ENCODE measurements around the gene SSTR4. TPM values are rescaled to one million over a fixed set of nuclear protein-coding genes. Genes with fewer than 3 reads are reported as not detected.

The SSTR4 gene
- total RNA-seq, 2 experiments from 2014 or later: not detected

DNA sequence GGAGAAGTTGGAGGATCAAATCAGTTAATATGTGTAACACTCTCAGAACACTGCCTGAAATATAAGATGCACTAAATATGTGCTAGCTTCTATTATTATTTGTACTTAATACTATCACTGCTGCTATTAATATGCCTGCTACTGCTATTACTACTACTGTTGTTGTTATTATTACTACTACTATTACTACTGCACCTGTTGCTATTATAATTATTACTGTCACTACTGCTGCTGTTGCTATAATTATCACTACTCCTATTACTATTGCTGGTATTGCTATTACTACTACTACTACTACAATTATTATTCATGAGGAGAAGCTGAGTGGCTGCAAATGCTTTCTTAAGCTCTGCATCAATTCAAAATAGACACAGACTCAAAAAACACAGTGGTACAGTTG is 16.7 kb upstream of the SSTR4 start:
- TF ChIP-seq EZH2phosphoT487 (IDR thresholded peaks at IDR 0.05; ENCODE audit: borderline replicate concordance, low read depth, low read length): no peak
- TF ChIP-seq, protein P1, sequence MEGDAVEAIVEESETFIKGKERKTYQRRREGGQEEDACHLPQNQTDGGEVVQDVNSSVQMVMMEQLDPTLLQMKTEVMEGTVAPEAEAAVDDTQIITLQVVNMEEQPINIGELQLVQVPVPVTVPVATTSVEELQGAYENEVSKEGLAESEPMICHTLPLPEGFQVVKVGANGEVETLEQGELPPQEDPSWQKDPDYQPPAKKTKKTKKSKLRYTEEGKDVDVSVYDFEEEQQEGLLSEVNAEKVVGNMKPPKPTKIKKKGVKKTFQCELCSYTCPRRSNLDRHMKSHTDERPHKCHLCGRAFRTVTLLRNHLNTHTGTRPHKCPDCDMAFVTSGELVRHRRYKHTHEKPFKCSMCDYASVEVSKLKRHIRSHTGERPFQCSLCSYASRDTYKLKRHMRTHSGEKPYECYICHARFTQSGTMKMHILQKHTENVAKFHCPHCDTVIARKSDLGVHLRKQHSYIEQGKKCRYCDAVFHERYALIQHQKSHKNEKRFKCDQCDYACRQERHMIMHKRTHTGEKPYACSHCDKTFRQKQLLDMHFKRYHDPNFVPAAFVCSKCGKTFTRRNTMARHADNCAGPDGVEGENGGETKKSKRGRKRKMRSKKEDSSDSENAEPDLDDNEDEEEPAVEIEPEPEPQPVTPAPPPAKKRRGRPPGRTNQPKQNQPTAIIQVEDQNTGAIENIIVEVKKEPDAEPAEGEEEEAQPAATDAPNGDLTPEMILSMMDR (conservative IDR thresholded peaks at IDR 0.05; ENCODE audit: low read length): no peak
- no peak overlapping the region for H3K4me3 ChIP-seq (ENCODE audit: low read depth, low read length, poor library complexity, severe bottlenecking)
- no peaks in the 10 kb centered on the region for H4K20me1 ChIP-seq (ENCODE audit: insufficient read depth, low read length)
- CTCF ChIA-PET (ENCODE audit: unreplicated experiment): no interaction called here
- no peak overlapping the region for H3K4me2 ChIP-seq (ENCODE audit: low read length)
- intact Hi-C loops (cut with micrococcal nuclease; ENCODE audit: unreplicated experiment): no loop called here
- no peaks in the 10 kb centered on the region for H3K79me2 ChIP-seq (ENCODE audit: insufficient read depth, low read depth, low read length)
- no peak overlapping the region for H3K27ac ChIP-seq (ENCODE audit: low read depth, low read length, poor library complexity, severe bottlenecking)
- H3K9me3 ChIP-seq (ENCODE audit: low read length): no peaks in the 10 kb centered on the region
- no TSS peak for BruUV-seq (replicated peaks)
- no peak for DNase-seq (ENCODE audit: low spot score)
- H3K36me3 ChIP-seq (ENCODE audit: insufficient read depth, low read length): no peaks in the 10 kb centered on the region
- H3K4me1 ChIP-seq (ENCODE audit: insufficient read depth, low read length, poor library complexity, severe bottlenecking): no peaks in the 10 kb centered on the region
- H2AFZ ChIP-seq (ENCODE audit: low read length): no peak overlapping the region
- POLR2A ChIA-PET: interaction anchor here (0.6 kb wide), 1 partner anchor 1561 kb away, joined by 3 read pairs; no protein-coding TSS in a partner anchor
- no peaks in the 10 kb centered on the region for H3K9me2 ChIP-seq (ENCODE audit: insufficient read depth, low read length)

DNA sequence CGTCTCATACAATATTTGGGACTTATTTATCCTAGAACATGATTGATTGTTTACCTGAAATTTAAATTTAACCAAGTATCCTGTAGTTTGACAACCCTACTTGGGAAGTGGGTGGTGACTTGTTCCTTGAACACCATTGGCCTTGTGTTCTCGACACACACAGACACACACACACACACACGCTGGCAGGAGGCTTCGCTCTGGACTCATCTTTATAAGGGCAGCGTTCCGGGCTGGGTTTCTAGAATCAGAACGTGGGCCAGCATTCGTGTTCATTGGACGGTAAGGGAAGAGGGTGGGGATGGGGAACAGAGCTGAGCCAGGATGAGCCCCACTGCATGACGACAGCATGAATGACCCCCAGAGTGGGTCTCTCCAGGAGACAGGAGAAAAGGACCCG is 16.2 kb upstream of the SSTR4 start:
- Histone ChIP-seq H3K9me2 (ENCODE audit: insufficient read depth, low read length) (no peaks in the 10 kb centered on the region), H3K79me2 (ENCODE audit: insufficient read depth, low read depth, low read length) (no peaks in the 10 kb centered on the region), H3K36me3 (ENCODE audit: insufficient read depth, low read length) (no peaks in the 10 kb centered on the region), H3K4me1 (ENCODE audit: insufficient read depth, low read length, poor library complexity, severe bottlenecking) (no peaks in the 10 kb centered on the region), H3K27ac (ENCODE audit: low read depth, low read length, poor library complexity, severe bottlenecking) (no peak overlapping the region), H3K4me2 (ENCODE audit: low read length) (no peak overlapping the region), H2AFZ (ENCODE audit: low read length) (no peak overlapping the region), H4K20me1 (ENCODE audit: insufficient read depth, low read length) (no peaks in the 10 kb centered on the region), H3K4me3 (ENCODE audit: low read depth, low read length, poor library complexity, severe bottlenecking) (no peak overlapping the region), H3K9me3 (ENCODE audit: low read length) (no peaks in the 10 kb centered on the region)
- ChIA-PET CTCF (ENCODE audit: unreplicated experiment) (no interaction called here), POLR2A (interaction anchor here (0.6 kb wide), 1 partner anchor 1561 kb away, joined by 3 read pairs; no protein-coding TSS in a partner anchor)
- no TSS peak for BruUV-seq (replicated peaks)
- TF ChIP-seq, protein P1 (conservative IDR thresholded peaks at IDR 0.05; ENCODE audit: low read length): no peak
- no peak for TF ChIP-seq EZH2phosphoT487 (IDR thresholded peaks at IDR 0.05; ENCODE audit: borderline replicate concordance, low read depth, low read length)
- intact Hi-C loops (cut with micrococcal nuclease; ENCODE audit: unreplicated experiment): no loop called here
- no peak for DNase-seq (ENCODE audit: low spot score)

DNA sequence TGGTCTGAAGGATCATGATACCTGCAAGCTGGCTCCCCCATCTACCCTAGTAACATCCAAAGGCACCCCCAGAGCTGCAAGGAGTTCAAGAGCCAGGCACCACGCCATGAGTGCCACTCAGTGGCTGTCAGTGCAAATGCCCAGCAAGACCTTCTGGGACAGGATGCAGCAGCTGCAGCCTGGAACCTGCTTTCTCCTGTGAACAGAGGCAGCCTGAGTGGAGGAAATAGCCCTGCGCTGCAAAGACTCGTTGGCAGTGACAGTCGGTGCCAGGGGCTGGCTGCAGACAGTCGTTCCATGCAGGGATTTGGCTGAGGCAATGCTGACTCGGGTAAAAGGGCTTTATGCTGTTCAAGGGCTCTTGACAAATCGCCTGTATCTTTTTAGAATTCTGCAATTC is 15.7 kb upstream of the SSTR4 start:
- TF ChIP-seq, protein P1 (conservative IDR thresholded peaks at IDR 0.05; ENCODE audit: low read length): no peak
- TF ChIP-seq EZH2phosphoT487 (IDR thresholded peaks at IDR 0.05; ENCODE audit: borderline replicate concordance, low read depth, low read length): no peak
- Histone ChIP-seq H3K4me2 (ENCODE audit: low read length) (no peak overlapping the region), H2AFZ (ENCODE audit: low read length) (no peak overlapping the region), H3K4me1 (ENCODE audit: insufficient read depth, low read length, poor library complexity, severe bottlenecking) (no peaks in the 10 kb centered on the region), H3K9me2 (ENCODE audit: insufficient read depth, low read length) (no peaks in the 10 kb centered on the region), H3K4me3 (ENCODE audit: low read depth, low read length, poor library complexity, severe bottlenecking) (no peak overlapping the region), H4K20me1 (ENCODE audit: insufficient read depth, low read length) (no peaks in the 10 kb centered on the region), H3K79me2 (ENCODE audit: insufficient read depth, low read depth, low read length) (no peaks in the 10 kb centered on the region), H3K27ac (ENCODE audit: low read depth, low read length, poor library complexity, severe bottlenecking) (no peak overlapping the region), H3K9me3 (ENCODE audit: low read length) (no peaks in the 10 kb centered on the region), H3K36me3 (ENCODE audit: insufficient read depth, low read length) (no peaks in the 10 kb centered on the region)
- BruUV-seq (replicated peaks): no TSS peak
- intact Hi-C loops (cut with micrococcal nuclease; ENCODE audit: unreplicated experiment): no loop called here
- DNase-seq (ENCODE audit: low spot score): no peak
- ChIA-PET CTCF (ENCODE audit: unreplicated experiment) (no interaction called here), POLR2A (no interaction called here)
